Stimulated activated naive CD8-positive, alpha-beta T cell treated with anti-CD3 and anti-CD28 coated beads, Interleukin-15, Interleukin-2, amounts not matched to agents 100 U/mL and 50 U/mL, for 24 hours (primary cell): Measurements from ENCODE around the gene GPR15LG.
"Not testable (repeated sequence)": the region's sequence is repeated elsewhere in the genome, so short reads cannot be mapped to it uniquely, and the experiment has no call there.

ENCODE experiments used
- ATAC-seq: fragments of 150-1000 bp; cut with Tn5 transposase; one replicate; pipeline ENCODE4 v1.10.0; 2021
- DNase-seq: peaks from one replicate; pipeline ENCODE4 v3.0.0; 2021

GPR15LG gene

GRCh38 chr10:84173501-84173929 is at the start of gene GPR15LG:
GPR15LG (plus strand) TSS chr10:84173801; CDS start chr10:84173852, 51 bp downstream.
- no peak for ATAC-seq
- no peak for DNase-seq

DNA sequence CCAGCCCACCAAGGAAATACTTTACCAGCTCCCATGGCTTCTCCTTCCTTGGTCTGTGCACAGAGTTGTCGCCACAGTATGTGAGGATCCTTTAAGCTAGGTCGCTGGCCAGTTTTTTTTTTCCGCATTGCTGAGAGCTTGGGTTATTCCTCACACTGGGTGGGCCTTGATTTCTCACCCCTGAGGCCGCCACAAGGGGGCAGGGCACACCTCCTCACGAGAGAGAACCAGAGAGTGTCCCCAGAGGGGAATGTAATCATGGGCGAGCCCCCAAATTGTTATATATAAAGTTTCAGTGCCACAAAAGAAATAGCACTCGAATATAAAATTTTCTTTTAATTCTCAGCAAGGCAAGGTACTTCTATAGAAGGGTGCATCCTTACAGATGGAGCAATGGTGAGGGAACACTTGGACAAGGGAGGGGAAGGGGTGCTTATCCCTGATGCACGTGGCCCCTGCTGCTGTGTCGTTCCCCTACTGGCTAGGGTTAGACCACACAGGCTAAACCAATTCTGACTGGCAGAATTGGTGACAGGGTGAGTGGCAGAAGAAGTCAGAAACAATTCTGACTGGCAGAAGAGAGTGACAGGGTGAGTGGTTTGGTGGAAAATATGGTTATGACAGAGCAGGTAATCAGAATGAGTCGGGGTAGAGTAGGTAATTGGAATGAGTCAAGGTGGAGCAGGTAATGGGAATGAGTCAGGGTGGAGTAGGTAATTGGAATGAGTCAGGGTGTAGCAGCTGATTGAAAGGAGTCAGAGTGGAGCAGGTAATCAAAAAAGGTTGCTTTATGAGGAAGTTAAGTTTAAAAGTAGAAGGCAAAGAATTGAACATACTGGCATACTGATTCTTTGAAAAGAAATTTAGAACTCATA is 47.5 kb upstream of the GPR15LG start:
- ATAC-seq = not testable (repeated sequence)
- peak; percentile 22 for DNase-seq

- DNase-seq (no peak), ATAC-seq (no peak)
Measured at GRCh38 chr10:84126785-84127167, 46.8 kb upstream of the GPR15LG start.

DNA sequence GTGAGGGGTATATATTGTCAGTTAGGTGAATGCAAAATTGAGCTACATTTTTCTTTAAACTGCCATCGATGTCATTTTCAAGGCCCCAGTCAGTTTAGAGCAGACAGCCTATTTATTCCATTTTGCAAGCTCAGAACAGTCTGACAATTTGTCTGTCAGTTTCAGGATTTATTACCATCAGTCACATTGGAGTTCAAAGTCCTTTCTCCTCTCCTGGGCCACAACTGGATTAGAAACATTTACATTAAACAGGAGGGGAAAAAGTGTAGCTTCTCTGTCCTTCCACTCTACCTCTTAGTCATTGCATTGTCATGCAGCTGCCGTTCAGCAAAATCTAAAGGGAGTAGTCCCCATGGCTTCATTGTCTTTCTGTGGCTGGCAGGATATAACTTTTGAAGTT is 37.8 kb upstream of the GPR15LG start:
- no peak for DNase-seq

DNA sequence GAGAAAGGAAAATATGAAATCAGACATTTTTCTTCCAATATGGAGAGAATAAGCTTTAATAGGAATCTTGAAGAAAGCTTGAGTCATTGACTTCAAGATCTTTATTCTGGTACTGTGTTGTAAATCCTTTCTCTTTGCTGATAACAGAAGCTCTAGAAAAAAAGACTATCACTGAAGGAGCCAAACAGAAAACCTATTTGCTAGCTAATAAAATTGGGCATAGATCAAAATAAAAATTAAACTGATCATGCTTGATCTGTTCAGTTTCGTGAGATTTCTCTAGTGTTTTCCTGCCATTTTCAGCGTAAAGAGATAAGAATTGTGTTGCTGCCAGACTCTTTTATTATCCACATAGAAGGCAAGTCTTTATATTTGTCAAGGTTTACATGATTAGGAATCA is 35.8 kb upstream of the GPR15LG start:
- no peak for ATAC-seq

More for the DNA sequence above, 37.8 kb upstream of the GPR15LG start:
- ATAC-seq = no peak

DNA sequence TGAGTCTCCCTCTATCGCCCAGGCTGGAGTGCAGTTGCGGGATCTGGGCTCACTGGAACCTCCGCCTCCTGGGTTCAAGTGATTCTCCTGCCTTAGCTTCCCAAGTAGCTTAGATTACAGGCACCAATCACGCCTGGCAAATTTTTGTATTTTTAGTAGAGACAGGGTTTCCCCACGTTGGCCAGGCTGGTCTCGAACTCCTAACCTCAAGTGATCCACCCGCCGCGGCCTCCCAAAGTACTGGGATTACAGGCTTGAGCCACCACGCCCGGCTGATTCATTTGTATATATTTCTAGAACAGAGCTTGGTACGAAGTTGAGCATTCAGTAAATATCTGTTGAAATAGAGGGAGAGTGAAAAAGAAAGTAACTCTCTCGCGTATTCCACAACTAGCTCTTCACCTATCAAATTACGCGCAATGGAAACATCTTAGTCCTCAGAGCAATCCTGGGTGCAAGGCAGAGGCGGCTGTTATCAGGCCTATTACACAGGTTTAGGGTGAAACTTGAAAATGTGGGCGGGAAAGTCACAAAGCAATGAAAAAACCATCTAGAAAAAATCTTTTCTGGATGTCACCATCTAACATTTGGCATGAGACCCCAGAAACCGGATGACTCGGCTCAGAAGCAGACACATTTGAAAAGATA is 35.0 kb upstream of the GPR15LG start:
- DNase-seq = peak; percentile 50
- ATAC-seq = peak; percentile 71

More for the DNA sequence above, 35.8 kb upstream of the GPR15LG start:
- DNase-seq = no peak

DNA sequence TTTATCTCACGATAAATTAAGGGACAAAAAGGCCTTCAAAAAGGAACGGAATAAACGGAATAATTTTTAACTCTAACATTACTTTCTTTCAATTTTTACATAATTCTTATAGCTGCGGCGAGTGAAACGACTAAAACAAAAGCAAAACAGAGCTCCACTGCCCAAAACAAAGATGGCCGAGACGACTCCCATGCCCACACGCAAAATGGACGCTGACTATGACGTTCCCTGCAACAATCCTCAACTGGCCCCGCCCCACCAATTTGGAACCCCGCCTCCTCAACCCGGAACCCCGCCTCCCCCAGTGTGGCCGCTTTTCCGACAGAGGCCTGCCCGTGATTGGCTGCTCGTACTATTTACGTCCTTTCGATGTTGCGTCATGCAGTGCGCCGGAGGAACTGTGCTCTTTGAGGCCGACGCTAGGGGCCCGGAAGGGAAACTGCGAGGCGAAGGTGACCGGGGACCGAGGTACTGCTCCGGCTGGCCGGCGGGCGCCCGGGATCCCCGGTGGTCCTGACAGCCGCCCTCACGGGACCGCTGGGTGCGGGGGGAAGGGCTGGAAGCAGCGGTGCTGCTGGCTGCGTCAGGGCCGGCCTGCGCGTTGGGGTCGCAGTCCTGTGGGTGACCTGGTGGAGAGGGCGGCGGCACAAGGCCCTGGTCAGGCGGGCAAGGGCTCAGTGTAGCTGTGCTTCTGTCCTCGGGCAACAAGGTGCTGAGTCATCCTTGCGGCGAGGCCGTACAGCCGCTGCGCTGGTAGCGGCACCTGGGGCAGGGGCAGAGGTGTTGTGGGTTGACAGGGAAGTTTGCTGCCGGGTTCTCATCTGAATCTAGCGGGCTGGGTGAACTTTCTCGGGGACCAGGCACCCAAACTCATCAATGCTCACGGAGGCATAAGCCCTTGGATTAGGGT is 34.2 kb upstream of the GPR15LG start, which contains the start of gene GHITM:
GHITM (plus strand) TSS at position 384 of the 910 bp plus-strand sequence. CDS start 1,992 bp downstream, outside the sequence.
- ATAC-seq (peak; percentile 95), DNase-seq (peak; percentile 99)

DNA sequence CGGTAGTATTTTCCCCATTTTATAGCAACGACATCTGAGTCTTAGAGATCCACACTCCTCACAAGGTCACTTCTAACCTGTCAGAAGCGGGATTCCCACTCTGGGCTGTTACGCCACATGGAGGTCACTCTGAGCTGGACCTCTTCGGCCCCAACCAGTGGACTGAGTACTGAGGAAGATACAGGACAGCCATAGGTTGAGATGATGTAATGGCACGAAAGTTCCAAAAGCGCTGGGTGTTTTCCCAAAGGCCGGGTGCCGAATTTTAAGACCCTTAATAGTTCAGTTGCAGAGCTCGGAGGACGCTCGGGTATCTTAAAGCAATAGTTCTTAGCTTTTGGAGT is 33.6 kb upstream of the GPR15LG start:
- ATAC-seq (no peak), DNase-seq (peak; percentile 20)

DNA sequence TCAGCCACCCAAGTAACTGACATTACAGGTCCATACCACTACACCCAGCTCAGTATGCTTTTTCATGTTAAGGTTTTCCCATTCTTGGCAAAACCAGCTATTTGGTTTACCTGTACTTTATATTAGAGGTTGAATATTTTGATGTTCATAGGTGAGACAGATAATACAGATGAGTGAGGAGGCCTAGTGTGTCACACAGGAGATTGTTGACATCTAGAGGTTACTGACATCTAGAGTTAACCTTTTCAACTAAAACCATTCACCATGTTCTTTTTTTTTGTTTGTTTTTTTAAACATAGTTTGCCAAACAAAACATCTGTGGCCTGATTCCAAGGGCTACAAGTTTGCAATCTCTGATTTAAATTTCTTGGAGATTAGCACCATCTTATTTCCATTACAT is 26.3 kb upstream of the GPR15LG start:
- DNase-seq (no peak), ATAC-seq (no peak)

DNA sequence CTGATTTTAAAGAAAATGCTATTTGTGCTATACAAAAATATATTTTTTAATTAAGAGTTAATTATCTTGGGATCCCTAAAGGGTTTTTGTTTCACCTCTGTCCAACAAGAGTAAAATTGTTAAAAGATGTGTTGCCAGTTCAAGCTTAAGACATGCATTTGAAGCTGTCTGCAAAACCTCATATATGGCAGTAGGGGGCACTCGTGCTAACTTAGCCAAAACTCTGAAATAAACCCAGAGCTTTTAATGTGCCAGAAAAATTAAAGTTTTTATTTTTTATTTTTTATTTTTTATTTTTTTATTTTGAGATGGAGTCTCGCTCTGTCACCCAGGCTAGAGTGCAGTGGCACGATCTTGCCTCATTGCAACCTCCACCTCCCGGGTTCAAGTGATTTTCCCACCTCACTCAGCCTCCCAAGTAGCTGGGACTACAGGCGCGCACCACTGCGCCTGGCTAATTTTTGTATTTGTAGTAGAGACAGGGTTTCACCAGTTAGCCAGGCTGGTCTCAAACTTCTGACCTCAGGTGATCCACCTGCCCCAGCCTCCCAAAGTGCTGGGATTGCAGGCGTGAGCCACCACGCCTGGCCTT is 25.5 kb upstream of the GPR15LG start:
- ATAC-seq, DNase-seq: not testable (repeated sequence)

DNA sequence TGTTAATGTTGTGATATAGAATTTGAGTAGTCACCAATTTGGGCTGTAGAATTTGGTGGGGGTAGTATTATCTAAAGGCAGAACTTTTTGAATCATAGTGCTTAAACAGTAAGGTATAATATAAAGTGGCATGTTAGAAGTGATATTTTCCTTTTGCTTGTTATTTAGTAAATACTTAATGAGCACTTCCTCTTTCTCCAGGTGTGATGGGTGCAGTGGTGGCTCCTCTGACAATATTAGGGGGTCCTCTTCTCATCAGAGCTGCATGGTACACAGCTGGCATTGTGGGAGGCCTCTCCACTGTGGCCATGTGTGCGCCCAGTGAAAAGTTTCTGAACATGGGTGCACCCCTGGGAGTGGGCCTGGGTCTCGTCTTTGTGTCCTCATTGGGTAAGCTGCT is 23.7 kb upstream of the GPR15LG start:
- ATAC-seq = no peak
- DNase-seq = no peak

DNA sequence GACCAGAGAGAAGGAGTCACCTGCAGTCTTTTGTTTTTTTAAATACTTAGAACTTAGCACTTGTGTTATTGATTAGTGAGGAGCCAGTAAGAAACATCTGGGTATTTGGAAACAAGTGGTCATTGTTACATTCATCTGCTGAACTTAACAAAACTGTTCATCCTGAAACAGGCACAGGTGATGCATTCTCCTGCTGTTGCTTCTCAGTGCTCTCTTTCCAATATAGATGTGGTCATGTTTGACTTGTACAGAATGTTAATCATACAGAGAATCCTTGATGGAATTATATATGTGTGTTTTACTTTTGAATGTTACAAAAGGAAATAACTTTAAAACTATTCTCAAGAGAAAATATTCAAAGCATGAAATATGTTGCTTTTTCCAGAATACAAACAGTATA is 20.8 kb upstream of the GPR15LG start:
- DNase-seq = no peak
- peak; percentile 32 for ATAC-seq

DNA sequence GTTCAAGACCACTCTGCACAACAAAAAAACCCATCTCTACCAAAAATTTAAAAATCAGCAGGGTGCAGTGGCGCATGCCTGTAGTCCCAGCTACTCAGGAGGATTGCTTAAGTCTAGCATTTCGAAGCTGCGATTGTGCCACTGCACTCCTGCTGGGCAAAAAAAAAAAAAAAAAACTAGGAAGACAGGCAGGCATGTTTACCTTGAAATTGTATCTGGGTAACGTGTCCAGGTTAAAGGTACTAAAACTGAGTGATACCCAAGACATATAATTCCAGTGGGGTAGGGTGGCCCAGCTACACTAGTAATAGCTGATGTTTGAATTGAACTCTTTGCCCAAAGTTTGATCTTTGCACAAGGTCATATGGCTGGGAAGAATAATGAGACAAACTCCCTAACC is 18.1 kb upstream of the GPR15LG start:
- no peak for ATAC-seq
- DNase-seq = no peak

DNA sequence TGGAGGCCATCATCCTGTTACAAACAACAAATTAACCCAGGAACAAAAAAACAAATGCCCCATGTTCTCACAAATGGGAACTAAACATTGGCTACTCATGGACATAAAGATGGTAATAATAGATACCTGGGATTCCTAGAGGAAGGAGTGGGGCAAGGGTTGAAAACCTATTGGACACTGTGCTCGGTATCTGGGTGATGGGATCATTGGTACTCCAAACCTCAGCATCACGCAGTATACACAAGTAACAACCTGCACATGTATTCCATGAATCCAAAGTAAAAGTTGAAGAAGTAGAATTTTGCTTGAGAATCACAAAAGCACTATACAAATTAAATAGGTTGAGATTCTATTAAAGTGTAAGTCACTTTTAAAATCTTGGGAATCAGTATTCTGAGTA is 17.6 kb upstream of the GPR15LG start:
- DNase-seq (no peak), ATAC-seq (no peak)

- ATAC-seq (peak; percentile 97), DNase-seq (peak; percentile 60)
Measured at GRCh38 chr10:84156768-84157167, 16.8 kb upstream of the GPR15LG start.

DNA sequence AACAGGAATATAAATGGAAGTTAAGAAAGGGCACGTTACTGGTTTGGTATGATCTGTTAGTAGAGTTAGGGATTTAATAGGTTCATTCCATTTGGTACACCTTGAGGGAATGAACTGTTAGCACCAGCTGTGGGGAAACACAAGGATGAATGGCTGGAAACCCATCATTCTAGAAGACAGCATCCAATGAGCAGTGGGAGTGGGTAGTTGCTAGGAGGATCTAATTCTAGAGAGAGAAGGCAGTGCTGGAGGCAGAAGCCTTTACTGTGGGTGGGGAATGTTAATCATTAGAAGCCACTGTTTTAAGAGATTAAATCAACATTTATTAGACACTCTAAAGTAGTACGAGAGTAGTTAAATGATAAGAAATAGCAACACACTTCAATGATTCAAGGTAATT is 15.5 kb upstream of the GPR15LG start:
- no peak for DNase-seq
- ATAC-seq = no peak

- no peak for ATAC-seq
- DNase-seq = no peak
Measured at GRCh38 chr10:84158550-84158949, 15.1 kb upstream of the GPR15LG start.

DNA sequence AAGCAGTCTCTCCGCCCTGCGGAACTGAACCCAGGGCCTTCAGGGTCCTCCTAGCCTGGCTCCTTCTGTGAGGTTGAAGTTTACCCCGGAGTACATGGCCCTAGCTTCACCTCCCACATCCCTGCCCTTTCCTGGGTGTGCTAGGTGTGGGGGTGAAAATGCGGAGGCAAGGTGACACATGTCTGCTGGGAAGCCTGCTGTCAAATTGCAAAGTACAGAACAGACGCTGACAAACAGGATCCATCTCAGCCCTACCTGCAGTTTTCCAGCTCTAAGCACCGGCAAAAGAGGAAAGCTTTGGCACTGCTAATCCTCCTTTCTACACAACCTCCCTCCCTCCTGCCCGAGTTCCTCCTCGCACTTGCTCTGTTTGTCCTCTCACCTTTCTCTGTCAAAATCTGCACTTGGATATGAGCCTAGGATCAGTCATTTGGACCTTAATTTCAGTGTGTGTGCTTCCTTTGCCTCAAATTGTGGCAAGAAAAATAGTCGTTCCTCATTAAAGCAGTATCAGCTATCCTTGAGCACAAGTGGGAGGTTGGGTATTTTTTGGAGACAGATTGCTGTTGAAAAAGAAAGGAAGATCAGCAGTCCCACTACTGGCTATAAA is 14.4 kb upstream of the GPR15LG start:
- no peak for DNase-seq
- no peak for ATAC-seq

DNA sequence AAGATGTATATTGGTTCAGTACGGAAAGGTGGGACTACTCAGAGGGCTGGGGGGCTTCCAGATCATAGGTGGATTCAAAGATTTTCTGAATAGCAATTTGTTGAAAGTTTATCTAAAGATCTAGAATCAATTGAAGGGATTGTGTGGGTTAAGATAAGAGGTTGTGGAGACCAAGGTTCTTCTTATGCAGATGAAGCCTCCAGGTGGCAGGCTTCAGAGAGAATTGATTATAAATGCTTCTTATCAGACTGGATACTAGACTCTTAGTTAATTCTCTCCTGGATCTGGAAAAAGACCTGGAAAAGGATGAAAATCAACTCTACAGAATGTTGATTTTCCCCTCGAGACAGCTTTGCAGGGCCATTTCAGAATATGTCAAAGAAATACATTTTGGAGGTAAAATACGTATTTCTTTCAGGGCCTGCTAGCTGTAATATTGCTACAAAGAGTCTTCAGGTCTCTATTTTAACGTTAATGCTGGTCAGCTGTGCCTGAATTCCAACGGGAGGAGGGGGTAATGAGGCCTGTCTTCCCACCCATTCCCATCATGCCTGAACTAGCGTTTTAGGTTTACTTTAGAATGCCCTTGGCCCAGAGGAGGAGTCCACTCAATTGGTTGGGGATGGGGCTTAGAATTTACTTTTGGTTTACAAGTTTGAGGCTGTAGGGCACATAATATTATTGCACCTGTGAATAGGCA is 12.8 kb upstream of the GPR15LG start:
- DNase-seq = no peak
- no peak for ATAC-seq

GRCh38 chr10:84163996-84164395 is 9.6 kb upstream of the GPR15LG start:
- ATAC-seq = no peak
- DNase-seq = no peak

GRCh38 chr10:84164442-84164841 is 9.2 kb upstream of the GPR15LG start:
- DNase-seq (no peak), ATAC-seq (no peak)
